ENCODE data around the gene ANKK1.

Gene ANKK1

GRCh38 chr11:113387605-113388211 lies at the start of gene ANKK1:
Gene ANKK1, plus strand, starts transcription at chr11:113387779. Its CDS starts 106 bp downstream, at chr11:113387885.
- DNase-seq = no peak

GRCh38 chr11:113338730-113339129 lies 48.8 kb upstream of the ANKK1 start:
- DNase-seq = no peak

- DNase-seq = no peak
Observed at GRCh38 chr11:113339929-113340589, 47.5 kb upstream of the ANKK1 start.

- no peak for DNase-seq
Observed at GRCh38 chr11:113341388-113342165, 46.0 kb upstream of the ANKK1 start.

GRCh38 chr11:113345978-113346377 lies 41.6 kb upstream of the ANKK1 start:
- DNase-seq = peak; percentile 18

- DNase-seq = no peak
Observed at GRCh38 chr11:113349528-113349927, 38.1 kb upstream of the ANKK1 start.

GRCh38 chr11:113350336-113351067 lies 37.1 kb upstream of the ANKK1 start:
- no peak for DNase-seq

GRCh38 chr11:113351068-113351450 lies 36.5 kb upstream of the ANKK1 start:
- no peak for DNase-seq

- DNase-seq = no peak
Observed at GRCh38 chr11:113351480-113351879, 36.1 kb upstream of the ANKK1 start.

GRCh38 chr11:113356203-113356602 lies 31.4 kb upstream of the ANKK1 start:
- no peak for DNase-seq

- DNase-seq = no peak
Observed at GRCh38 chr11:113363406-113363805, 24.2 kb upstream of the ANKK1 start.

GRCh38 chr11:113363996-113364641 lies 23.5 kb upstream of the ANKK1 start:
- DNase-seq = no peak

- no peak for DNase-seq
Observed at GRCh38 chr11:113365895-113366294, 21.7 kb upstream of the ANKK1 start.

- no peak for DNase-seq
Observed at GRCh38 chr11:113369411-113369810, 18.2 kb upstream of the ANKK1 start.

- DNase-seq = no peak
Observed at GRCh38 chr11:113370634-113371033, 16.9 kb upstream of the ANKK1 start.

- DNase-seq = no peak
Observed at GRCh38 chr11:113372309-113372708, 15.3 kb upstream of the ANKK1 start.

GRCh38 chr11:113373306-113373705 lies 14.3 kb upstream of the ANKK1 start:
- no peak for DNase-seq

GRCh38 chr11:113373981-113374560 lies 13.5 kb upstream of the ANKK1 start:
- no peak for DNase-seq

GRCh38 chr11:113375402-113375801 lies 12.2 kb upstream of the ANKK1 start:
- no peak for DNase-seq

- no peak for DNase-seq
Observed at GRCh38 chr11:113376156-113376555, 11.4 kb upstream of the ANKK1 start.

- DNase-seq = no peak
Observed at GRCh38 chr11:113377681-113378412, 9.7 kb upstream of the ANKK1 start.

GRCh38 chr11:113378692-113379091 lies 8.9 kb upstream of the ANKK1 start:
- no peak for DNase-seq

Measured in DMS79 (cell line).